ENCODE data around the gene PAGR1. TPM values are rescaled to one million over a fixed set of nuclear protein-coding genes. Genes with fewer than 3 reads are reported as not detected.
A peak's percentile ranks its signal among the peaks of the same experiment; 100 is the strongest.

The PAGR1 gene
- total RNA-seq, 4 donors from 2014 or later = 28.0 to 33.5 (median 32.1) TPM

- DNase-seq (ENCODE audit: low spot score in 2 of 2) = no peak
- intact Hi-C loops (cut with DNase I; ENCODE audit: low total_unique reads) = no loop called here
- WGBS, 2 donors = 75 to 91% methylated on average over 3 of the region's 3 CpGs
- H3K4me3 ChIP-seq (ENCODE audit: low read depth, poor library complexity, severe bottlenecking) = no peak overlapping the region
- TF ChIP-seq, protein P1, sequence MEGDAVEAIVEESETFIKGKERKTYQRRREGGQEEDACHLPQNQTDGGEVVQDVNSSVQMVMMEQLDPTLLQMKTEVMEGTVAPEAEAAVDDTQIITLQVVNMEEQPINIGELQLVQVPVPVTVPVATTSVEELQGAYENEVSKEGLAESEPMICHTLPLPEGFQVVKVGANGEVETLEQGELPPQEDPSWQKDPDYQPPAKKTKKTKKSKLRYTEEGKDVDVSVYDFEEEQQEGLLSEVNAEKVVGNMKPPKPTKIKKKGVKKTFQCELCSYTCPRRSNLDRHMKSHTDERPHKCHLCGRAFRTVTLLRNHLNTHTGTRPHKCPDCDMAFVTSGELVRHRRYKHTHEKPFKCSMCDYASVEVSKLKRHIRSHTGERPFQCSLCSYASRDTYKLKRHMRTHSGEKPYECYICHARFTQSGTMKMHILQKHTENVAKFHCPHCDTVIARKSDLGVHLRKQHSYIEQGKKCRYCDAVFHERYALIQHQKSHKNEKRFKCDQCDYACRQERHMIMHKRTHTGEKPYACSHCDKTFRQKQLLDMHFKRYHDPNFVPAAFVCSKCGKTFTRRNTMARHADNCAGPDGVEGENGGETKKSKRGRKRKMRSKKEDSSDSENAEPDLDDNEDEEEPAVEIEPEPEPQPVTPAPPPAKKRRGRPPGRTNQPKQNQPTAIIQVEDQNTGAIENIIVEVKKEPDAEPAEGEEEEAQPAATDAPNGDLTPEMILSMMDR (IDR thresholded peaks at IDR 0.05) = no peak
- TF ChIP-seq POLR2A (IDR thresholded peaks at IDR 0.05) = no peak
These were observed 35.0 kb downstream of the PAGR1 start for GRCh38 chr16:29850998-29851397.

DNA sequence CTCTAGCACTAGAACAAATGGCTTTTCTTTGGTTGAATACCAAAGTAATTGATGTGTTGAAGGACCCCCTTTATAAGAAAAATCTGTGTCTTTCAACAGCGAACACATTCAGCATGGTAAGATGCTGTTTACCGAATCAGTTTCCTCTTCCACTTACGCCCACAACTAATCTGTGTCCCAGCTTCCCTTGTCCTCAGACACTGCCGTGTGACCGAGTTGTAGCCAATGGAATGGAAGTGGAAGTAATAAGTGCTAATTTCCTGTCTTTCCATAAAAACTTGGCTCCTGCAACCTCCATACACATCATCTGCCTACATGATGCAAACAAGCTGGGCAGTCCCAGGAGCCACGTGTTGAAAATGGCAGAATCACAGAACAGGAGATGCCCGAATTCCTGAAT is 36.7 kb downstream of the PAGR1 start:
- no peak overlapping the region for H3K4me3 ChIP-seq (ENCODE audit: low read depth, poor library complexity, severe bottlenecking)
- TF ChIP-seq POLR2A (IDR thresholded peaks at IDR 0.05) = no peak
- TF ChIP-seq, protein P1 (IDR thresholded peaks at IDR 0.05) = no peak
- 35 to 52% methylated on average over 7 of the region's 7 CpGs for WGBS, 2 donors
- peak in 1 of 2 donors; percentile 40 for DNase-seq (ENCODE audit: low spot score in 2 of 2)
- intact Hi-C loops (cut with DNase I; ENCODE audit: low total_unique reads) = no loop called here

DNA sequence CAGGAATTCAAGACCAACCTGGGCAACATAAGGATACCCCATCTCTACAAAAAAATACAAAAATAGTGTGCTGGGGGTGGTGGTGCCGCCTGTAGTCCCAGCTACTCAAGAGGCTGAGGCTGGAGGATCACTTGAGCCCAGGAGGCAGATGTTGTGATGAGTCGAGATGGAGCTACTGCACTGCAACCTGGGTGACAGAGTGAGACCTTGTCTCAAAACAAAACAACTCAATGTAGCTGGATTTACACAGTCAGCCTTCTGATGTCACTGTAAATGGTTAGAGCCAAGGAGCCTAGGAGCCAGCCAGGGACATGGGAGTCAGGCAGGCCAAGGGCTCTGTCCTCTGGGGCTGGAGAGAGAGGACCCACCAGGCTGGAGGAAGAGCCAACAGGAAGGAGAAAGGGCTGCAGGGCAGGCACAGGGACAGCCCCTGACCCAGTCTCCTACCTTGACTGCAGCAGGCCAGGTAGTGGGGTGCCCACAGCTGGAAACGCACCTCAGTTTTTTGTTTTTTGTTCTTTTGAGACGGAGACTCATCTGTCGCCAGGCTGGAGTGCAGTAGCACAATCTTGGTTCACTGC is 38.7 kb downstream of the PAGR1 start:
- intact Hi-C loops (cut with DNase I; ENCODE audit: low total_unique reads) = no loop called here
- no peak for DNase-seq (ENCODE audit: low spot score in 2 of 2)
- 84 to 85% methylated on average over 5 of the region's 5 CpGs for WGBS, 2 donors
- TF ChIP-seq, protein P1 (IDR thresholded peaks at IDR 0.05) = no peak
- no peak for TF ChIP-seq POLR2A (IDR thresholded peaks at IDR 0.05)
- no peak overlapping the region for H3K4me3 ChIP-seq (ENCODE audit: low read depth, poor library complexity, severe bottlenecking)

DNA sequence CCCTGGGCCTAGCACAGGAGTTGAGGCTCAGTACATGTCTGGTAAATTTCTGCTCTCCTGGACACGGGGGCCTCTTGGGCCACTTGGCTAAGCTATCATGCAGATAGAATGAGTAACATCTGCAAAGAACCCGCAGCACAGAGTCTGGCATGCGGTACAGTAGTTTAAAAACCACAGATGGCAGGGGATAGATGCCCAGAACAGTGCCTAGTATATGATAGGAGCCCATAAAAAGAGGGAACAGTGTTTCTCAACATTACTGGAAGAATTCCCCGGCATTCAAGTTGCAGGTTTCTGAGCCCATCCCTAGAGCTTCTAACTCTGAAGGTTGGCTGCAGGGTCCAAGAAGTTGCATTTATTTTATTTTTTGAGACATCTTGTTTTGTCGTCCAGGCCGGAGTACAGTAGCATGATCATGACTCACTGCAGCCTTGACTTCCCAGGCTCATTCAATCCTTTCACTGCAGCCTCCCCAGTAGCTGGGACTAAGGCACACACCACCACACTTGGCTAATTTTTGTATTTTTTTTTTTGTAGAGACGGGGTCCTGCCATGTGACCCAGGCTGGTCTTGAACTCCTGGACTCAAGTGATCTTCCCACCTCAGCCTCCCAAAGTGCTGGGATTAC is 41.3 kb downstream of the PAGR1 start:
- intact Hi-C loops (cut with DNase I; ENCODE audit: low total_unique reads) = no loop called here
- H3K4me3 ChIP-seq (ENCODE audit: low read depth, poor library complexity, severe bottlenecking) = no peak overlapping the region
- no peak for TF ChIP-seq POLR2A (IDR thresholded peaks at IDR 0.05)
- TF ChIP-seq, protein P1 (IDR thresholded peaks at IDR 0.05) = no peak
- no peak for DNase-seq (ENCODE audit: low spot score in 2 of 2)
- 64% methylated on average over 7 of the region's 7 CpGs for WGBS, 2 donors

DNA sequence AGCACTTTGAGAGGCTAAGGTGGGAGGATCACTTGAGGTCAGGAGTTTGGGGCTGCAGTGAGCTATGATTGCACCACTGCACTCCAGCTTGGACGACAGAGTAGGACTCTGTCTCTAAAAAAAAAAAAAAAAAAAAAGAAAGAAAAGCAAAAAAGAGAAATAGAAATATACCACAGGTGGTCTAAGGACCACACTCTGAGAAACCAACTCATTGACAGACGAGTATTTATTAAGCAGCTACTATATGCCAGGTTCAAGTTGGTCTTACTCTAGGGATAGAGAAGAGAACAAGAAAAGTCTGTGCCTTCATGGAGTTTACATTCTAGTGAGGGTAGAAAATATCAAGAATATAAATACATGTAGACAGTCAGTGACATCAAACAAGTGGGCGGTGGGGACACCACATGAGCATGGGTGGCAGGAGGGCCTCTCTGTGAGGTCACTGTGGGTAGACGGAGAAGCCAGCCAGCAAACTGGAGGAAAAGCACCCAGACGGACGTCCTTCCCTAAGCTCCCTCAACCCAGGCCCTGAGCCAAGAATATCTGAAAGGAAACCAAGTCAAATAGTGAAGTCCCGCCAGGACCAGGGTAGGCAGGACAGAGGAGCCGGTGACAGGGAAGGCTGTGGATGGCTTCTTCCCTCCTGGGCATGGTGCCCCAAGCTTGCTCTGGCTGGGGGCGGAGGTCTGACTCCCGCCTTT is 42.3 kb downstream of the PAGR1 start:
- DNase-seq (ENCODE audit: low spot score in 2 of 2) = no peak
- intact Hi-C loops (cut with DNase I; ENCODE audit: low total_unique reads) = no loop called here
- WGBS, 2 donors = 75 to 83% methylated on average over 10 of the region's 10 CpGs
- TF ChIP-seq, protein P1 (IDR thresholded peaks at IDR 0.05) = no peak
- TF ChIP-seq POLR2A (IDR thresholded peaks at IDR 0.05) = no peak
- H3K4me3 ChIP-seq (ENCODE audit: low read depth, poor library complexity, severe bottlenecking) = no peak overlapping the region

All from lower leg skin (tissue), 4 donors.